ENCODE measurements around the gene ZEB1.

The ZEB1 gene

GRCh38 chr10:31483546-31483945, 164.5 kb downstream of the ZEB1 start:
- Histone ChIP-seq H3K36me3 (ENCODE audit: control insufficient read depth in 2 of 2, insufficient read depth in 1 of 2, low read length in 2 of 2) (no peaks in the 10 kb centered on the region), H3K4me3 (ENCODE audit: low read depth, low read length) (no peak overlapping the region), H3K27ac (ENCODE audit: extremely low read depth, low read depth, low read length) (no peak overlapping the region), H3K9me3 (ENCODE audit: control insufficient read depth, insufficient read depth, low read depth, low read length) (no peaks in the 10 kb centered on the region), H3K4me1 (ENCODE audit: control insufficient read depth, insufficient read depth, low read length) (no peaks in the 10 kb centered on the region)
- TF ChIP-seq FEZF1 (tag by site-specific recombination; IDR thresholded peaks at IDR 0.05) (no peak), ATF2 (tag by site-specific recombination; IDR thresholded peaks at IDR 0.05; ENCODE audit: low read depth) (no peak), ZBTB48 (tag by site-specific recombination; IDR thresholded peaks at IDR 0.05) (no peak), ZNF561 (tag by site-specific recombination; IDR thresholded peaks at IDR 0.05; ENCODE audit: borderline replicate concordance) (no peak), ZNF449 (tag by site-specific recombination; IDR thresholded peaks at IDR 0.05) (no peak), IKZF3 (tag by site-specific recombination; IDR thresholded peaks at IDR 0.05) (no peak), ZBTB7A (tag by site-specific recombination; IDR thresholded peaks at IDR 0.05; ENCODE audit: low read depth) (no peak), PRDM6 (tag by site-specific recombination; IDR thresholded peaks at IDR 0.05) (no peak), ZNF114 (tag by site-specific recombination; IDR thresholded peaks at IDR 0.05) (no peak), GLI4 (tag by site-specific recombination; IDR thresholded peaks at IDR 0.05) (no peak), ELK4 (IDR thresholded peaks at IDR 0.05; ENCODE audit: borderline replicate concordance, low read depth, low read length) (no peak), BCL11B (tag by site-specific recombination; IDR thresholded peaks at IDR 0.05; ENCODE audit: low read depth) (no peak), ZNF433 (tag by site-specific recombination; IDR thresholded peaks at IDR 0.05; ENCODE audit: low read depth) (no peak), KLF9 (tag by site-specific recombination; IDR thresholded peaks at IDR 0.05; ENCODE audit: low read depth) (no peak), ZNF394 (tag by site-specific recombination; IDR thresholded peaks at IDR 0.05; ENCODE audit: borderline replicate concordance) (no peak)
- ChIA-PET POLR2A (no interaction called here), CTCF (no interaction called here)

- no peak overlapping the region for H3K4me3 ChIP-seq (ENCODE audit: low read depth, low read length)
- no peaks in the 10 kb centered on the region for H3K36me3 ChIP-seq (ENCODE audit: control insufficient read depth in 2 of 2, insufficient read depth in 1 of 2, low read length in 2 of 2)
- POLR2A ChIA-PET: no interaction called here
These were observed 165.6 kb downstream of the ZEB1 start for GRCh38 chr10:31484431-31485135.

More at GRCh38 chr10:31484431-31485135, 165.6 kb downstream of the ZEB1 start:
- no peak for TF ChIP-seq ZSCAN16 (tag by site-specific recombination; IDR thresholded peaks at IDR 0.05)
- CTCF ChIA-PET: interaction anchor here (0.5 kb wide), 1 partner anchor 115 kb away, joined by 4 read pairs; no protein-coding TSS in a partner anchor
- no peak overlapping the region for H3K27ac ChIP-seq (ENCODE audit: extremely low read depth, low read depth, low read length)
- H3K9me3 ChIP-seq (ENCODE audit: control insufficient read depth, insufficient read depth, low read depth, low read length): no peaks in the 10 kb centered on the region
- no peaks in the 10 kb centered on the region for H3K4me1 ChIP-seq (ENCODE audit: control insufficient read depth, insufficient read depth, low read length)

Data from HEK293 (cell line).